T-helper 2 cell treated with Interferon-gamma antibody and Interleukin-4, amounts not matched to agents 5 μg/mL and 100 μg/mL, for 36 hours (primary cell): Measurements from ENCODE around the gene VAPB.

Source experiments
- DNase-seq: peaks from one replicate; pipeline ENCODE4 v3.0.0; 2021; ENCODE audit warnings: low spot score
- H3K27ac Mint-ChIP-seq: one replicate; pipeline ENCODE4 v1.8.0; 2021; ENCODE audit warnings: mild to moderate bottlenecking, mixed read lengths
- H3K27me3 Mint-ChIP-seq: one replicate; pipeline ENCODE4 v1.8.0; 2021; ENCODE audit warnings: low read depth, mixed read lengths
- H3K36me3 Mint-ChIP-seq: one replicate; pipeline ENCODE4 v1.8.0; 2021; ENCODE audit warnings: low read depth, mixed read lengths
- H3K4me1 Mint-ChIP-seq: one replicate; pipeline ENCODE4 v1.8.0; 2021; ENCODE audit warnings: low read depth, mixed read lengths
- H3K4me3 Mint-ChIP-seq: one replicate; pipeline ENCODE4 v1.8.0; 2022; ENCODE audit warnings: mild to moderate bottlenecking, moderate library complexity, mixed read lengths
- H3K9me3 Mint-ChIP-seq: one replicate; pipeline ENCODE4 v1.8.0; 2021; ENCODE audit warnings: mixed read lengths

Gene VAPB

DNA sequence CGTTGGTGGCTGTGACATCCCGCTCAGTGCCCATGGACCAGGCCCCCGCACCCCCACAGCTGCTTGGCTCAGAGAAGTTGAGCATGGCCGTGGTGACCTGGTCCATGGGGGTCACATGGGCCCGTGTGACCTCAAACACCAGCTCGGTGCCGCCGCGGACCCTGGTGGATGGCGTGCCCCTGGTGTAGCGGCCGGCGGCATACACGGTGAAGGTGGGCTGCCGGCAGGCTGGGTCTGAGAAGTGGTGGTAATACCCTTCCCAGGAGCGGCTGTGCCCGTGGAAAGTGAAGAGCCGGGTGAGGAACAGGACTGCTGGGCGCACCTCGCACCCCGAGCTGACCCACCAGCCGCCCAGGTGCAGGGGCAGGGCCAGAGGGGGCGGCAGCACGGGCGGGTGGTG lies 72.1 kb downstream of the VAPB start:
- Mint-ChIP-seq H3K27ac (no peak overlapping the region), H3K27me3 (peaks cover 5% of the 10 kb centered on the region), H3K9me3 (no peaks in the 10 kb centered on the region), H3K4me1 (peaks cover 5% of the 10 kb centered on the region), H3K4me3 (no peak overlapping the region), H3K36me3 (peaks cover 2% of the 10 kb centered on the region)
- DNase-seq, result no peak

DNA sequence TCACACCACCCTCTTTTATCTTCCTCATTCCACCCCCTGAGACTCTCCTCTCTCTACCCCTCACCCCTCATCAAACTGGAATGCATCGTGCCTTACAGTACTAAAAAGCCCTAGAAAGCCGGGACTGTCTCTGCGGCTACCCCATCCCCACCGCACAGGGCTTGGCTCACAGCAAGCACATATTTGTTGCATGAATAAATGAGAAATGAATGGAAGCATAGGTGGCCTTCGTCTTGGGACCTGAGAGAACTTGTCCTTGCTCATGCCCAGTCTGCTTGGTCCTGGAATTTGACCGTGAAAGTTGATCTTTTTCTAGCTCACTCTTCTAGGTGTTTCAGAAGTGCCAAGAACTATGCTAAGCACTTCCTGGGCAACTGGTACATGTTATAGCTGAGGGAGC lies 72.9 kb downstream of the VAPB start:
- Mint-ChIP-seq H3K9me3 (no peaks in the 10 kb centered on the region), H3K27ac (no peak overlapping the region), H3K36me3 (peaks cover under 1% of the 10 kb centered on the region), H3K4me1 (peaks cover 5% of the 10 kb centered on the region), H3K4me3 (no peak overlapping the region), H3K27me3 (peaks cover 5% of the 10 kb centered on the region)
- no peak for DNase-seq

DNA sequence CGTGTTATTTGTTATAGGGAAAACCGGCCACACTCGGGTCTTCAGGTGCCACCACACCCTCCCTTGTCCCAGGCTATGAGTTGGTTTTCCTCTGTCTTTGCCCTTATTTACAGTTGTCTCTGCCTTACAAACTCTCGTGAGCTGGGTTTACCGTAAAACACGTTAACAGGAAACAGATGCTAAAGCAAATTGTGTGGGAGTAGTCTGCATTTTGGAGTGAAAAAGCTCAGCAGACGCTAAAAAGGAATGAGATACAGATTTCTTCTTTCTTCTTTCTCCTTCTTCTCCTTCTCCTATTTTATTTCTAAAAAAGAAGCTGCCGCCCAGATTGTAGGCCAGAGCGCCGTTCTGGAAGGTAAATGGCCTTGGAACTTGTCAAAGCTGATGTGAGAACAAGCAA lies 74.2 kb downstream of the VAPB start:
- Mint-ChIP-seq H3K9me3 (no peaks in the 10 kb centered on the region), H3K36me3 (no peaks in the 10 kb centered on the region)

DNA sequence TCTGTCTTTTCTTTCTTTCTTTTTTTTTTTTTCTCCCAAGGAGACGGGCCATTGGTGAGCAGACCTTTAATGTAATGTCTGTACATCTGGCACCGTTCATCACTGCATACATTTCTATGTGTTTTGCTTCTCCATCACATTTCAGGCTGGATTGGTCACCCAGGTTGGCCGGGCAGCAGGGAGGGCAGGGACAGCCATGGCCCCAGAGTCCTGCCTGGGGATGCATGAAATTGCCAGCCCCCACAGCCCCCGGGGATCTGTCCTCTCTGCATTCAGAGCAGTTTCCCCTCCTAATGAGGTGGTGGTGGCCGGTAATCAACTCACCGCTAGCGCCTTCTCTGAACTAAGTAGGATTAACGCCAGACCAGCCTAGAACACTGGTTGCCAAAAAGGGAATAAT lies 75.8 kb downstream of the VAPB start:
- H3K4me3 Mint-ChIP-seq, result no peak overlapping the region
- no peak overlapping the region for H3K27ac Mint-ChIP-seq
- H3K4me1 Mint-ChIP-seq, result no peaks in the 10 kb centered on the region
- H3K36me3 Mint-ChIP-seq, result no peaks in the 10 kb centered on the region
- no peak for DNase-seq
- no peaks in the 10 kb centered on the region for H3K9me3 Mint-ChIP-seq
- H3K27me3 Mint-ChIP-seq, result peaks cover 7% of the 10 kb centered on the region

More for the DNA sequence above, 74.2 kb downstream of the VAPB start:
- H3K27ac Mint-ChIP-seq, result no peak overlapping the region
- H3K27me3 Mint-ChIP-seq, result peaks cover 7% of the 10 kb centered on the region
- H3K4me1 Mint-ChIP-seq, result peaks cover 4% of the 10 kb centered on the region
- no peak for DNase-seq
- no peak overlapping the region for H3K4me3 Mint-ChIP-seq

DNA sequence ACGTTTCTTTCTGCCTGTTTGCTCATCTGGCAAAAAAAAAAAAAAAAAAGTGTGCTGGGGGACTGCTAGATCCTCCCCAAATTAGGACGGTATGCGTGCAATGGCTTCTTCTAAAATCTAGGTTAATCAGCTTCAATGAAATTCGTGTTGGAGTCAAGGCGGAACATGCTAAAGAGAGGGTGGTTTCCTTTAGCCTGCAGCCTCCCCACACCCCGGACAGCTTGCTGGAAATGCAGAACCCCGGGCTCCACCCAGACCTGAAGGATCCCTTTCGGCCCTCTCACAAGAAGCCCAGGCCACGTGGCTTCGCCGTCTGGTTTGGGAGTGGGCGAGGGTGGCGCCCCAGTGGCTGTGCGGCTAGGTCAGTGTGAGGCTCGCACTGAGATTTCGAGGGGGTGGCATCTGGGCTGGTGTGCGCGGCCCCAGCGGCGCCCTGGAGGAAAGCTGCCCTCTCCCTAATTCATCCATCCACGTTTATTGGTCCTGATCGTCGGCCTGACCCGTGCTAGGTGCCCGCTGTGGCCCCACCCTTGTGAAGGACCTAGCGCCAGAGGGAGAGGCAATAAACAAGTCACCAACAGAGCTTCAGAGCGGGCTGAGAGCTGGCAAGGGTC lies 77.2 kb downstream of the VAPB start:
- no peaks in the 10 kb centered on the region for H3K9me3 Mint-ChIP-seq
- H3K4me3 Mint-ChIP-seq, result no peak overlapping the region
- no peak for DNase-seq
- no peak overlapping the region for H3K27ac Mint-ChIP-seq
- H3K27me3 Mint-ChIP-seq, result peaks cover 7% of the 10 kb centered on the region
- H3K36me3 Mint-ChIP-seq, result no peaks in the 10 kb centered on the region
- H3K4me1 Mint-ChIP-seq, result no peaks in the 10 kb centered on the region

DNA sequence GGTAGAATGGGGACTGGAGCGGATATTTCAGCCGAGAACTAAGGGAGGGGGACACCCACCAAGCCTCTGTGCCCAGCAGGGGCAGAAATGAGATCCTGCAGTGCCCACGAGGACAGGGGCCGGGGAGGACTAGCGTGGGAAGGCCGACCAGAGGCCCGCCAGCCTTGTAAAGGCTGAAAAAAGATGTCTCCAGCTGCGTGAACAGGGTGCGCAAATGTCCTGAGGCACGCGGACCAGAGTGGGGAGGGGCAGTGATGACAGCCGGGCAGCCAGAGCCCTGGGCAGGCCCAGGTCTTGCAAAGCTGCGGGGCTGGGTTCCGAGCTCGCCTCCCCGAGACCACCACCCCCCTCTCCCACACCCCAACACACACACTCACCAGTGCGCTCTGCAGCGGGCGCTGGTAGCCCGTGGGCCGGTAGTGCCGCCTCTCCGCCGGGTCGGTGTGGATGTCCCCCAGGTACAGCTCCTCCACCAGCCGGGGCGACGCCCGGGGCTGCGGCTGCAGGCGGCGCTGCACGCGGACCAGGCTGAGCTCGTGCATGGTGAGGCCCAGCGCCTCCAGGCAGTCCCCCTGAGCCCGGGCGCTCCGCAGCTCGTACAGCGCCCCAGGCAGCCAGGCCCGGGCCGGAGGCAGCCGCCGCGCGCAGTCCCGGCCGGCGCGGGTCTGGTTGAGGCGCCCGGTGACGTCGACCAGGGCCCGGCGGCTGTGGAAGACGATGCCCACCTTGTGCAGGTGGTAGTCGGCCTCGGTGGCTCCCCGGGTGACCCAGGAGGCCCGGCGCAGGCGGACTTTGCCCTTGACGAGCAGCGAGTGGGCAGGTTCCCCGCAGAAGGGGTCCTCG lies 77.9 kb downstream of the VAPB start:
- no peak for DNase-seq
- Mint-ChIP-seq H3K4me1 (no peaks in the 10 kb centered on the region), H3K9me3 (no peaks in the 10 kb centered on the region), H3K36me3 (no peaks in the 10 kb centered on the region), H3K4me3 (no peak overlapping the region), H3K27ac (no peak overlapping the region), H3K27me3 (peaks cover 7% of the 10 kb centered on the region)

DNA sequence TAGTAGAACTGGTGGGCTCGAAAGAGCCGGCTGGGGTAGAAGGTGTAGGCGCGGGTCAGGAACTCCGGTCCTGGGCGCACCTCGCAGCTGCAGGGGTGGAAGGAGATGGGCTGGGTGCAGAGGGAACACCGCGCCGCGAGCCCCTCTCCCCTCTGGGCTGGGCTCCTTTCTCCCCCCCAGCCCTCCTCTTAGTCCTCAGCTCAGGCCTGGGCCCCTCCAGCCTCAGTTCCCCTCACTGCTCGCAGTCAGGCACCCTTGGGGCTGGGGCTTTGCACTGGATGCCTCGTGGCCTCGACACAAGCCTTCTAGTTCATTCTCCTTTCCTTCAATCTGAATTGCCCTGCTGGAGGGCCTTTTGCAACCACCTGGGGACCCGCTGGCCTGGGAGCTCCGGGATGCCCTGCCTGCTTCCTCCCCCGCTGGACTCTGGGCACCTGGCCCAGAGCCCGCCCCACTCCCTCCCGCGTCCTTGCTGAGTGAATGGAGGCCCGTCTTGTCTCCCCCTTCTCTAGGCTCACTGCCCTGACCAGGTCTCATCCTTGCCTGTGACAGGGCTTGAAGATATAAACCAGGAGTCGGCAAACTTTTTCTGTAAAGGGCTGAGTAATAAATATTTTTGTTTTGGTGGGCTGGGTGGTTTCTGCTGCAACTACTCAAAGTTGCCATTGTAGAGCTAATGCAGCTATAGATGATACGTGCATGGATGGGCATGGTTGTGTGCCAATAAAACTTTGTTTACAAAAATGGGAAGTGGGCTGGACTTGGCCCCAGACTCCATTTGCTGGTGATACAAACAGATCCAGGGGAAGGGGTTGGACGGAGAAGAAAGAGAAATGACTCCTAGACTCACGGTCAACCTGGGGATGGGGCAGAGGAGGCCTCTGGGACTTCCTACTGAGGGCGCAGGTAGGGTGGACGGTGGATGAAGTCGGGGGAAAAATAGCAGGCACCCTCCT lies 78.8 kb downstream of the VAPB start:
- H3K9me3 Mint-ChIP-seq, result no peaks in the 10 kb centered on the region
- no peaks in the 10 kb centered on the region for H3K36me3 Mint-ChIP-seq
- H3K27ac Mint-ChIP-seq, result no peak overlapping the region
- peaks cover 7% of the 10 kb centered on the region for H3K27me3 Mint-ChIP-seq
- H3K4me3 Mint-ChIP-seq, result no peak overlapping the region
- no peak for DNase-seq
- H3K4me1 Mint-ChIP-seq, result no peaks in the 10 kb centered on the region

DNA sequence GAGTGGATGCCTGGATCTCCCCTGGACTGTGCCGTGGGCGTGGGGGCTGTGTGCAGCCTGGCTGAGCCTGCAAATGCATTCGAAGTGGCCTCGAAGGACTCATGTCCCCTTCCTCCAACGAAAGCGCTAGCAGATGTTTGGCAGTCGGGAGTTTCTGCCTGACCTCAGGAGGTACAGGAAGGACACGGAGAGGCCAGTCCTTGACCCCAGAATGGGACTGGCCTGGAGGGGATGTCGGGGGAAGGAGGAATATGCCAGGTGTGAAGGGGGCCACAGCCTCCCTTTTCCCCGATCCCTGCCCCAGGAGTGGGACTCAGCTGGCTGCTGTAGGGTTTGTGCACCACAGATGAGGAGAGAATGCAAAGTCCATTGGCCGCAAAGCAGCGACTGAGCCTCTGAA lies 80.6 kb downstream of the VAPB start:
- H3K4me3 Mint-ChIP-seq, result no peak overlapping the region
- no peaks in the 10 kb centered on the region for H3K4me1 Mint-ChIP-seq
- H3K27me3 Mint-ChIP-seq, result peaks cover 7% of the 10 kb centered on the region
- no peaks in the 10 kb centered on the region for H3K36me3 Mint-ChIP-seq
- no peak overlapping the region for H3K27ac Mint-ChIP-seq
- DNase-seq, result no peak
- H3K9me3 Mint-ChIP-seq, result no peaks in the 10 kb centered on the region

DNA sequence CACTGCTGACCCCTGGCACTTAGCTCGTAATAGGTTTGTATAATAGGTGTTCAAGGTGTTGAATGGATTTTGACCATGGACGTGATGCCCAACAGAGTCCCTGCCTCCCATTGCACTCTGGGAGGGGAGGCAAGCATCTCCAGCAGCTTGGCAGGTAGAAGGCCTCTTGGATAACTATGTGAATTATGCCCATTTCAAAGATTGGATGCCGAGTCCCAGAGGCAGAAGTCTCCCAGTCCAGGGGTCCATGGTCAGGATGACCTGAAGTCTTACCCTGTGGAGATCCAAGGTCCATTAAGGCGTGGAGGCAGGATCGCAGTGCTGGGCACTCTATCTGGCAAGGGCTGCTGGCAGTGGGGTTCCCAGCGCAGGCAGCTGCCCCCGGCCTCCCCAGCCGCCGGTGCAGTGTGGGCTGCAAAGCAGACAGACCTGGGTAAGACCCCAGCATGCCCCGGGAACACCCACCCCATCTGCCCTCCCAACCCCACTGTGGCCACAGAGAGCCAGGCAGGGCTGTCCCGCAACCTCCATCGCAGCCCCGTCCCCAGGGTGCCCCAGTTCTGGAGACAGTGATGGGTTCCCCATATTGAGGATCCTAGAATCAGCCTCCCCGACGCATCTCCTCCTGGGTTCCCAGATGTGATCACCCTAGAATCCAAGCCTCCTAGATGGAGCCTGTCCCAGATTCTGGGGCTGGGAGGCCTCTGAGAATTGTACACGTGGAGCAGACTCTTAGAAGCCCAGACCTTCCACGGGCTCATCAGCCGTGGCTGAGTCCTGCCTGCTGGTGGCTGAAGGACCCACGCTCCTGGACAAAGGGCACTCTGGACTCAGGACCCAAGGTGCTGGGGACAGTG lies 81.5 kb downstream of the VAPB start:
- Mint-ChIP-seq H3K4me3 (no peak overlapping the region), H3K9me3 (no peaks in the 10 kb centered on the region), H3K27me3 (peaks cover 7% of the 10 kb centered on the region)

DNA sequence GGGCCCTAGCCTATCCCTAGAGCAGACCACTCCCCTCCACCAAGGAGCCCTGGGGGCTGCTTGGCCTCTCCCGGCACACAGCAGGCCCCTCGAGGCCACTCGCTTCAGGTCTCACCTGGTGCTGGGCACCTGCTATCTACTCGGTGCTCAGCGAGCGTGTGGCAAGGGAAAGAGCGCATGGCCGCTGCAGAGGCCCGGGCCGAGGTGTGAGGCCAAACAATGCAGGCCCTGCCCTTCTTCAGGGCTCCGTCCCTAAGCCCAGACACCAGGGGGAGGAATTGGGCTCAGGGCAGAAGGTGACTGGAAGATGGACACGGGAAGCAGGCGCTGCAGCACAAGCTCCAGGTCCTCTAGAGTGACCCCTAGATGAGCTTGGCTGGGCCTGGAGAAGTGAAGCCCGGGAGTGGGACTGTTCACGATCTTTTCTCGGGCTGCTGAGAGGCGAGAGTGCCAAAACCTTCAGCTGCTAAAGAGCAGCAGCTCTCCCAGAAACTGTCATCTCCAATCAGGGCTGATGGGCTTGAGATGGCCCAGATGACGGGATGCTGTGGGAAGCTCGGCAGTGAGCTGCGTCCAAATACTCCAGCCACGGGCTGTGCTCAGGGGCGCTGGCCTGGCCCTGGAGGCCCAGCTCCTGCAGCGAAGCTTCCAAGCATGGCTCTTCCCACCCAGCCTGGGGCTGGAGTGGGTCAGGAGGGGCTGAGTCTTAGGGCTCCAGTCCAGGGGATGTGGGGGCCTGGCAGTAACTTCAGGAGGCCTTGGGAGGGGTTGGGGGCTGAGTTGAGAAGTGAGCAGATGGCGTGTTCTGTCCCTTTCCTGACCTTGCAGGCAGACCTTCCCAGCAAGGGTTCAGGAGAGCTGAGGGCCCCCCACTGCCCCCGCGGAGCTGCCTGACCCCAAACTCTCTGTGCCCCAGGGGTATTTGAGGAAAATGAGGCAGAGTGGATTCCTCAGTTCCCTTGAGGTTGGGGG lies 82.5 kb downstream of the VAPB start:
- H3K27ac Mint-ChIP-seq, result no peak overlapping the region
- no peak overlapping the region for H3K4me3 Mint-ChIP-seq
- peaks cover 2% of the 10 kb centered on the region for H3K27me3 Mint-ChIP-seq
- no peaks in the 10 kb centered on the region for H3K4me1 Mint-ChIP-seq
- no peaks in the 10 kb centered on the region for H3K9me3 Mint-ChIP-seq
- DNase-seq, result no peak
- H3K36me3 Mint-ChIP-seq, result no peaks in the 10 kb centered on the region

More for the DNA sequence above, 81.5 kb downstream of the VAPB start:
- no peaks in the 10 kb centered on the region for H3K4me1 Mint-ChIP-seq
- H3K27ac Mint-ChIP-seq, result no peak overlapping the region
- DNase-seq, result no peak
- H3K36me3 Mint-ChIP-seq, result no peaks in the 10 kb centered on the region

DNA sequence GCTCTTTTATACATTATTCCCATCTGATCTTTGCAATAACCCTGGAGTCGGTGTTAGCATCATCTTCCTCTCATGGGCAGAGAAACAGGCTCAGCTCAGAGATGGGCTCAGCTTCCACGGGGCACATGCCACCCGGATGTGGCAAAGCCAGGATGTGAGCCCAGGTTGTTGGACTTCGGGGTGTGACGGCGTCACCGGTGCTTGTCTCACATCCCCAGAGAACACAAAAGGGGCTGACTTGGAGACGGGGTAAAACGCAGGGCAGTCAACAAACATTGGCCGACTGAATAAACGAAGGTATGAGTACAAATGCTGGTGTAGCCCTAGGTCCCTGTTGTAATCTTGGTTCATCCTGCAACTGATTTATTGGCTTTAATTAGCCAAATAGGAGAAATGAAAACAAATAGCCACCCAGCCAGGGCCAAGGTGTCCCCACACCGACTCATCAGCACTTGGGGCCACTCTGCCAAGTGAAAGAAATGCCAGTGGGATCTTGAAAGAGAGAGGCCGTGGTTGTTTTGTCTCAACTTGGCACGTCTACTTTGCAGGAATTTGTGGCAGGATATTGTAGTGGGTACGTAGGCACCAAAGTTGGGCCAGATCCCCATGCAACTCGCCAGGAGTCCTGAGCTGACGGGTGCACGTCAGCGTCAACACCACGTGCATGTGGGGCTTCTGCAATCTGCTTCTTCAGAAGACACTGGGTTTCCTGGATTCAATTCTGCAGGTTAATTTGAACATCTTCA lies 83.4 kb downstream of the VAPB start:
- Mint-ChIP-seq H3K9me3 (no peaks in the 10 kb centered on the region), H3K27me3 (peaks cover 2% of the 10 kb centered on the region), H3K27ac (no peak overlapping the region), H3K36me3 (no peaks in the 10 kb centered on the region), H3K4me3 (no peak overlapping the region), H3K4me1 (no peaks in the 10 kb centered on the region)
- DNase-seq, result no peak
